Activated CD4-positive, alpha-beta T cell treated with anti-CD3 and anti-CD28 coated beads for 24 hours (primary cell): Measurements from ENCODE around the gene AGAP2.
A peak's percentile ranks its signal among the peaks of the same experiment; 100 is the strongest.

Source experiments
- DNase-seq, 2 donors: peaks; one replicate each; pipeline ENCODE4 v3.0.0-alpha.2; 2020; ENCODE audit warnings: low read depth in 2 of 2

AGAP2 gene

GRCh38 chr12:57767876-57768275 lies 29.3 kb upstream of the AGAP2 start:
- DNase-seq, result no peak

- DNase-seq, result no peak
Observed at GRCh38 chr12:57767305-57767698, 28.8 kb upstream of the AGAP2 start.

- DNase-seq, result no peak
Observed at GRCh38 chr12:57766464-57767304, 28.1 kb upstream of the AGAP2 start, which contains the start of gene CYP27B1. Gene CYP27B1 (minus strand): TSS chr12:57767078. CDS start chr12:57767041, 37 bp downstream.

GRCh38 chr12:57765698-57766463 lies 27.3 kb upstream of the AGAP2 start:
- DNase-seq, result no peak

GRCh38 chr12:57765003-57765697 lies 26.6 kb upstream of the AGAP2 start:
- DNase-seq, result peak in 1 of 2 donors; percentile 52

GRCh38 chr12:57764662-57765002 lies 26.1 kb upstream of the AGAP2 start:
- DNase-seq, result no peak

- DNase-seq, result no peak
Observed at GRCh38 chr12:57763881-57764661, 25.5 kb upstream of the AGAP2 start.

- DNase-seq, result no peak
Observed at GRCh38 chr12:57762463-57762862, 23.9 kb upstream of the AGAP2 start.

GRCh38 chr12:57761391-57761998 lies 23.0 kb upstream of the AGAP2 start:
- DNase-seq, result no peak

GRCh38 chr12:57760347-57760982 lies 21.9 kb upstream of the AGAP2 start:
- no peak for DNase-seq

GRCh38 chr12:57759360-57759980 lies 20.9 kb upstream of the AGAP2 start:
- no peak for DNase-seq

GRCh38 chr12:57758552-57759359 lies 20.2 kb upstream of the AGAP2 start:
- DNase-seq, result no peak

- DNase-seq, result no peak
Observed at GRCh38 chr12:57757771-57758170, 19.2 kb upstream of the AGAP2 start.

- DNase-seq, result peak; percentile 63 to 64
Observed at GRCh38 chr12:57756406-57757341, 18.1 kb upstream of the AGAP2 start.

- DNase-seq, result no peak
Observed at GRCh38 chr12:57755454-57756372, 17.2 kb upstream of the AGAP2 start.

- no peak for DNase-seq
Observed at GRCh38 chr12:57755194-57755453, 16.6 kb upstream of the AGAP2 start.

GRCh38 chr12:57754411-57755193 lies 16.1 kb upstream of the AGAP2 start, which contains the start of gene MARCHF9:
Gene MARCHF9 (plus strand): TSS chr12:57755103. CDS start chr12:57755529, 426 bp downstream.
- DNase-seq, result peak; percentile 75 to 83
